Endothelial cell of umbilical vein (primary cell): ENCODE results near the gene CAPN14. TPM values are rescaled to one million over a fixed set of nuclear protein-coding genes. Genes with fewer than 3 reads are reported as not detected.

Source experiments
- BruUV-seq: library from RNA; stranded (reverse); fragments of 400-500 nt; replicated peaks from 2 replicates; lab custom pipeline; 2021; lab: Mats Ljungman, UMichigan
- CTCF ChIA-PET: fragments of 300-600, 350-600 bp; sonication (Branson Sonifier 250); formaldehyde crosslinking; loops from one replicate; lab custom pipeline; 2021; ENCODE audit warnings: antibody characterized with exemption, inconsistent platforms; lab: Charles Lee
- POLR2A ChIA-PET: fragments of 300-600, 350-600 bp; sonication (Branson Sonifier 250); formaldehyde crosslinking; loops from one replicate; lab custom pipeline; 2021; ENCODE audit warnings: antibody characterized with exemption, inconsistent platforms; lab: Charles Lee
- DNase-seq: peaks from one replicate; pipeline ENCODE4 v3.0.0-alpha.2; 2011; ENCODE audit warnings: low read depth, low spot score
- FAIRE-seq: peaks from 2 replicates; lab custom pipeline; 2011; peaks lifted over from hg19 to GRCh38; lab: Jason Lieb, UNC
- H2AFZ ChIP-seq: 2 replicates; pipeline ENCODE4 v1.6.0; 2012; ENCODE audit warnings: low read depth, low read length, control low read depth, inconsistent platforms
- H3K27ac ChIP-seq: 2 replicates; pipeline ENCODE4 v1.5.1; 2011; ENCODE audit warnings: low read depth, mild to moderate bottlenecking, control low read depth, low read length, moderate library complexity; ENCODE audit not compliant: insufficient read depth
- H3K27me3 ChIP-seq, 2 experiments: 2 replicates each; pipeline versions ENCODE4 v1.6.0 to v1.6.1; 2011; ENCODE audit warnings: low read length in 2 of 2, mixed read lengths in 1 of 2; ENCODE audit not compliant: control insufficient read depth in 2 of 2, insufficient read depth in 2 of 2
- H3K36me3 ChIP-seq, 2 experiments: 2 replicates in 1 of 2; 3 replicates in 1 of 2; pipeline ENCODE4 v1.5.1; 2011; ENCODE audit warnings: low read length in 2 of 2, mild to moderate bottlenecking in 1 of 2, moderate library complexity in 1 of 2; ENCODE audit not compliant: control insufficient read depth in 2 of 2, insufficient read depth in 2 of 2; ENCODE audit errors: extremely low read depth in 1 of 2
- H3K4me1 ChIP-seq: 3 replicates; pipeline ENCODE4 v1.5.1; 2011; ENCODE audit warnings: mild to moderate bottlenecking, low read length; ENCODE audit not compliant: control insufficient read depth, insufficient read depth; ENCODE audit errors: extremely low read depth
- H3K4me2 ChIP-seq: 2 replicates; pipeline ENCODE4 v1.6.1; 2011; ENCODE audit warnings: low read length, control low read depth, mixed read lengths; ENCODE audit not compliant: insufficient read depth
- H3K4me3 ChIP-seq, 3 experiments: fragments of 200-600 bp in 1 of 3; sonication (generic), shearing (Covaris generic) in 1 of 3; replicated peaks in 1 of 3; 2 replicates each; pipeline ENCODE4 v1.5.1; 2011 to 2016; ENCODE audit warnings: control low read depth in 3 of 3, low read length in 3 of 3, mild to moderate bottlenecking in 2 of 3, inconsistent platforms in 1 of 3, low read depth in 1 of 3, moderate library complexity in 1 of 3; ENCODE audit not compliant: insufficient read depth in 1 of 3
- H3K79me2 ChIP-seq: 2 replicates; pipeline ENCODE4 v1.6.0; 2012; ENCODE audit warnings: low read length, inconsistent platforms; ENCODE audit not compliant: control insufficient read depth, insufficient read depth
- H3K9ac ChIP-seq: replicated peaks from 2 replicates; pipeline ENCODE3; 2011; ENCODE audit warnings: low read length, control low read depth; ENCODE audit not compliant: insufficient read depth; ENCODE audit errors: extremely low read depth
- H3K9me1 ChIP-seq: replicated peaks from 3 replicates; pipeline ENCODE4 v1.6.0; 2011; ENCODE audit warnings: mild to moderate bottlenecking, low read length; ENCODE audit not compliant: control insufficient read depth, insufficient read depth; ENCODE audit errors: extremely low read depth
- H3K9me3 ChIP-seq: replicated peaks from 2 replicates; pipeline ENCODE4 v1.5.1; 2012; ENCODE audit warnings: low read length, inconsistent platforms; ENCODE audit not compliant: control insufficient read depth, insufficient read depth
- H4K20me1 ChIP-seq: replicated peaks from 2 replicates; pipeline ENCODE3; 2011; ENCODE audit warnings: mild to moderate bottlenecking, low read length; ENCODE audit not compliant: control insufficient read depth, insufficient read depth; ENCODE audit errors: extremely low read depth
- EZH2 ChIP-seq: IDR thresholded peaks from 2 replicates; pipeline ENCODE4 v1.6.1; 2012; ENCODE audit warnings: borderline replicate concordance, low read depth, mild to moderate bottlenecking, moderate library complexity, low read length, inconsistent platforms; ENCODE audit not compliant: severe bottlenecking
- FOS ChIP-seq: IDR thresholded peaks from 2 replicates; pipeline ENCODE4 v1.6.1; 2011; ENCODE audit warnings: mild to moderate bottlenecking, low read length, moderate library complexity, borderline replicate concordance; ENCODE audit not compliant: insufficient read depth
- GATA2 ChIP-seq: IDR thresholded peaks from 2 replicates; pipeline ENCODE4 v1.7.0; 2011; ENCODE audit warnings: low read depth, mild to moderate bottlenecking, moderate library complexity, mixed read lengths, low read length; ENCODE audit not compliant: insufficient read length, insufficient read depth
- JUN ChIP-seq: IDR thresholded peaks from 2 replicates; pipeline ENCODE4 v1.6.1; 2011; ENCODE audit warnings: borderline replicate concordance, low read depth; ENCODE audit not compliant: insufficient read length, insufficient read depth
- MYC ChIP-seq: IDR thresholded peaks from one replicate; pipeline ENCODE4 v1.6.1; 2011; ENCODE audit warnings: mild to moderate bottlenecking, low read depth, low read length
- POLR2A ChIP-seq: IDR thresholded peaks from 2 replicates; pipeline ENCODE4 v1.6.1; 2012; ENCODE audit warnings: low read depth, mild to moderate bottlenecking, control low read depth, low read length
- POLR2AphosphoS5 ChIP-seq: IDR thresholded peaks from 2 replicates; pipeline ENCODE4 v1.6.1; 2012; ENCODE audit warnings: low read depth, mild to moderate bottlenecking, control low read depth, low read length, moderate library complexity; ENCODE audit not compliant: insufficient read depth
- dilution Hi-C: fragments of 300-500 bp; cut with MboI; formaldehyde crosslinking; loops from one replicate; pipeline ENCODE4 v1.15.0; 2019; ENCODE audit warnings: low sequenced_read_pairs; ENCODE audit not compliant: extremely low pct_ligation_motif_present
- intact Hi-C: fragments of 100-400 bp; cut with micrococcal nuclease; formaldehyde crosslinking; loops from one replicate; pipeline ENCODE4 v1.10.0; 2022
- polyA plus RNA-seq, 4 experiments: library from polyadenylated mRNA; depleted of rRNA in 3 of 4; stranded (reverse) in 3 of 4; unstranded in 1 of 4; fragments of >200 nt; gene quantifications; 2 replicates each; pipeline versions ENCODE4 v1.2.1 to v1.2.3, GENCODE V29; 2011 to 2012; ENCODE audit warnings: missing spikeins in 1 of 4
- total RNA-seq: library from RNA; stranded (reverse); gene quantifications from 2 replicates; pipeline ENCODE4 v1.2.3, GENCODE V29; 2021
- TF ChIP-seq, protein P1 (sequence below): IDR thresholded peaks from 2 replicates; pipeline ENCODE4 v1.6.1; 2011; ENCODE audit not compliant: insufficient read depth, insufficient read length
- TF ChIP-seq, protein P2 (sequence below), 2 donors: IDR thresholded peaks; 1 replicate in 1 of 2; 2 replicates in 1 of 2; pipeline ENCODE4 v1.5.1; 2011; ENCODE audit warnings: low read length in 2 of 2, mild to moderate bottlenecking in 2 of 2, moderate library complexity in 2 of 2, control low read depth in 1 of 2, inconsistent platforms in 1 of 2, low read depth in 1 of 2; ENCODE audit not compliant: insufficient read depth in 1 of 2; ENCODE audit errors: extremely low read depth in 1 of 2

Gene CAPN14
- total and polyA plus RNA-seq, 2 donors (not counting 3 experiments of a cell fraction or from before 2014, with no cell fraction given): 0.01 to 0.15 TPM

DNA sequence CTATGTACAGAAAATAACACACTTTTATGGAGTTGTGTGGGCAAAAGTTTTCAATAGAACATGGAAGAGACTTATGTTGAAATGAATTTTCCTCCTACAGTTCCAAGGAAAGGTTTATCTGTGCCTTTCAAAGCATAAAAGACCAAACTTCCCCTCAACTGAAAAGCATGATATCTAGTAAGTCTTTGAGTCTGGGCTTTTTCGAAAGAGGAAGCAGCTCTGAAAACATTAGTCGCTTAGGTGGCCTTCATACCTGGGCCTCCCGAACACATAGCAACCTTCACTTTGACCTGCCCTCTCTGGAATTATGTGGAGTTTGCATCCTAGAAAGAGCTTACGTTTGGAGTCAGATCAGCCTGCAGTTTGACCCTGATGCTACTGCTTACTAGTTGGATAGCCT is 4.8 kb upstream of the CAPN14 start:
- Histone ChIP-seq H3K27me3 (no peaks in the 10 kb centered on the region), H3K79me2 (no peaks in the 10 kb centered on the region), H3K9me1 (no peaks in the 10 kb centered on the region), H3K9me3 (no peaks in the 10 kb centered on the region), H3K4me1 (no peaks in the 10 kb centered on the region), H3K36me3 (no peaks in the 10 kb centered on the region), H4K20me1 (no peaks in the 10 kb centered on the region), H3K27ac (no peak overlapping the region), H3K4me3 (no peak overlapping the region), H2AFZ (no peak overlapping the region), H3K4me2 (no peak overlapping the region), H3K9ac (no peak overlapping the region)
- intact Hi-C loops (no loop called here), dilution Hi-C loops (no loop called here)
- POLR2A ChIA-PET: no interaction called here
- FAIRE-seq (no peak), DNase-seq (no peak)
- no TSS peak for BruUV-seq
- CTCF ChIA-PET: no interaction called here
- TF ChIP-seq MYC: no peak
- TF ChIP-seq, protein P1, sequence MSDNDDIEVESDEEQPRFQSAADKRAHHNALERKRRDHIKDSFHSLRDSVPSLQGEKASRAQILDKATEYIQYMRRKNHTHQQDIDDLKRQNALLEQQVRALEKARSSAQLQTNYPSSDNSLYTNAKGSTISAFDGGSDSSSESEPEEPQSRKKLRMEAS: no peak
- no peak for TF ChIP-seq POLR2A
- no peak for TF ChIP-seq EZH2
- TF ChIP-seq POLR2AphosphoS5: no peak
- TF ChIP-seq FOS: no peak
- TF ChIP-seq JUN: no peak
- TF ChIP-seq, protein P2, sequence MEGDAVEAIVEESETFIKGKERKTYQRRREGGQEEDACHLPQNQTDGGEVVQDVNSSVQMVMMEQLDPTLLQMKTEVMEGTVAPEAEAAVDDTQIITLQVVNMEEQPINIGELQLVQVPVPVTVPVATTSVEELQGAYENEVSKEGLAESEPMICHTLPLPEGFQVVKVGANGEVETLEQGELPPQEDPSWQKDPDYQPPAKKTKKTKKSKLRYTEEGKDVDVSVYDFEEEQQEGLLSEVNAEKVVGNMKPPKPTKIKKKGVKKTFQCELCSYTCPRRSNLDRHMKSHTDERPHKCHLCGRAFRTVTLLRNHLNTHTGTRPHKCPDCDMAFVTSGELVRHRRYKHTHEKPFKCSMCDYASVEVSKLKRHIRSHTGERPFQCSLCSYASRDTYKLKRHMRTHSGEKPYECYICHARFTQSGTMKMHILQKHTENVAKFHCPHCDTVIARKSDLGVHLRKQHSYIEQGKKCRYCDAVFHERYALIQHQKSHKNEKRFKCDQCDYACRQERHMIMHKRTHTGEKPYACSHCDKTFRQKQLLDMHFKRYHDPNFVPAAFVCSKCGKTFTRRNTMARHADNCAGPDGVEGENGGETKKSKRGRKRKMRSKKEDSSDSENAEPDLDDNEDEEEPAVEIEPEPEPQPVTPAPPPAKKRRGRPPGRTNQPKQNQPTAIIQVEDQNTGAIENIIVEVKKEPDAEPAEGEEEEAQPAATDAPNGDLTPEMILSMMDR (IDR thresholded peaks at IDR 0.05; ENCODE audit: extremely low read depth in 1 of 2, insufficient read depth in 1 of 2, low read depth in 1 of 2, low read length in 2 of 2): no peak
- no peak for TF ChIP-seq GATA2
